Ishikawa (cell line): ENCODE results near the gene ST6GALNAC2.

ENCODE experiments used
- CREB1 ChIP-seq: IDR thresholded peaks from 2 replicates; pipeline ENCODE4 v1.6.1; 2012; ENCODE audit warnings: low read depth
- EP300 ChIP-seq: IDR thresholded peaks from 2 replicates; pipeline ENCODE4 v1.6.1; 2012; ENCODE audit warnings: borderline replicate concordance
- FOXM1 ChIP-seq: IDR thresholded peaks from 2 replicates; pipeline ENCODE4 v1.6.1; 2012; ENCODE audit warnings: low read depth, borderline replicate concordance
- MAX ChIP-seq: IDR thresholded peaks from 2 replicates; pipeline ENCODE4 v1.6.1; 2012
- NFIC ChIP-seq: IDR thresholded peaks from 2 replicates; pipeline ENCODE4 v1.6.1; 2012
- RAD21 ChIP-seq: IDR thresholded peaks from 2 replicates; pipeline ENCODE4 v1.6.1; 2012; ENCODE audit warnings: low read depth
- REST ChIP-seq: IDR thresholded peaks from 2 replicates; pipeline ENCODE4 v1.6.1; 2012; ENCODE audit warnings: low read depth, mild to moderate bottlenecking
- TAF1 ChIP-seq: IDR thresholded peaks from 2 replicates; pipeline ENCODE4 v1.6.1; 2012; ENCODE audit warnings: low read depth, mild to moderate bottlenecking
- TCF12 ChIP-seq: IDR thresholded peaks from 2 replicates; pipeline ENCODE4 v1.6.1; 2012; ENCODE audit warnings: low read depth
- TEAD4 ChIP-seq: IDR thresholded peaks from 2 replicates; pipeline ENCODE4 v1.6.1; 2012
- YY1 ChIP-seq: IDR thresholded peaks from 2 replicates; pipeline ENCODE4 v1.6.1; 2012; ENCODE audit warnings: low read depth

- TF ChIP-seq TEAD4 (no peak), EP300 (no peak), MAX (no peak), YY1 (no peak), NFIC (no peak), CREB1 (no peak), RAD21 (no peak), FOXM1 (no peak), TCF12 (no peak), REST (no peak), TAF1 (no peak)
These were observed 36.1 kb downstream of the ST6GALNAC2 start for GRCh38 chr17:76549539-76549938.
